Measurements from ENCODE around the gene PLET1.

- no peak for TF ChIP-seq CTCF (conservative IDR thresholded peaks at IDR 0.05; ENCODE audit: low read length)
- no peak for TF ChIP-seq EZH2phosphoT487 (IDR thresholded peaks at IDR 0.05; ENCODE audit: borderline replicate concordance, low read depth, low read length)
Observed at GRCh38 chr11:112278803-112279202, 18.1 kb upstream of the PLET1 start.
